Keratinocyte (primary cell): ENCODE measurements around the gene ETV4.

ENCODE experiments used
- CTCF ChIP-seq, 3 experiments: IDR thresholded peaks in 1 of 3; conservative IDR thresholded peaks in 1 of 3; optimal IDR thresholded peaks in 1 of 3; 2 replicates in 2 of 3; 3 replicates in 1 of 3; pipeline versions ENCODE3 to v1.5.1; 2011; ENCODE audit warnings: low read length in 3 of 3, mild to moderate bottlenecking in 3 of 3, moderate library complexity in 2 of 3, control low read depth in 1 of 3, inconsistent platforms in 1 of 3; ENCODE audit not compliant: insufficient read depth in 2 of 3; ENCODE audit errors: extremely low read depth in 1 of 3
- EZH2 ChIP-seq: IDR thresholded peaks from one replicate; pipeline ENCODE4 v1.6.1; 2012; ENCODE audit warnings: inconsistent platforms, mild to moderate bottlenecking, low read length, moderate library complexity

DNA sequence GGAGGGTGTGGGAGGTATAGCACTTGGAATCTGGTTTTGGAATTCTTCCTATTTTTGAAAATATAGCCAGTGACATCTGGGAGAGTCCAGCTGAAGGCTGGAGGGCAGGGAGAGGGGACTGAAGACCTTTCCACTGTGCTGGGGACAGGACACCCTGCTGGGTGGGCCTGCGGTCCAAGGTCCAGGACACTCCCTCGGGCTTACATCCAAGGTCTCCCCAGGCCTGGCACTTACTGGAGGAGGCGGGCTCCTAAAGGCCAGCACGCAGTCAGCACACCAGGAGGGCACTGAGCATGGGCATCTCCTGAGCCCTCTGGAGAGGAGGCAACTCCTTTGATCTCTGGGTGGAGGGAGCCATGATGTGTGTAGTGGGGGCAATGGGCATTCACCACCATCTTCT is 35.5 kb upstream of the ETV4 start:
- TF ChIP-seq CTCF (optimal IDR thresholded peaks at IDR 0.05 in 1 of 3, IDR thresholded peaks at IDR 0.05 in 1 of 3, conservative IDR thresholded peaks at IDR 0.05 in 1 of 3; ENCODE audit: extremely low read depth in 1 of 3, insufficient read depth in 2 of 3, low read length in 3 of 3): no peak
- no peak for TF ChIP-seq EZH2
